ENCODE measurements around the gene ABTB2. TPM values are rescaled to one million over a fixed set of nuclear protein-coding genes. Genes with fewer than 3 reads are reported as not detected.

Gene ABTB2
- total and polyA plus RNA-seq, 2 experiments from 2014 or later = 8.7 to 9.9 TPM

GRCh38 chr11:34155757-34156062, 202.1 kb downstream of the ABTB2 start:
- Histone ChIP-seq H3K4me2 (ENCODE audit: unreplicated experiment) (no peak overlapping the region), H3K27ac (no peak overlapping the region), H3K27me3 (replicated peaks; ENCODE audit: insufficient read depth) (no peaks in the 10 kb centered on the region), H3K9ac (no peak overlapping the region), H3K9me3 (ENCODE audit: low read depth) (no peaks in the 10 kb centered on the region), H3K4me1 (ENCODE audit: insufficient read depth) (peaks cover 5% of the 10 kb centered on the region), H2AFZ (no peak overlapping the region), H3F3A (ENCODE audit: insufficient read depth) (no peaks in the 10 kb centered on the region), H3K79me2 (ENCODE audit: insufficient read depth) (no peaks in the 10 kb centered on the region), H3K9me2 (ENCODE audit: insufficient read depth) (no peaks in the 10 kb centered on the region), H3K36me3 (ENCODE audit: low read depth) (no peaks in the 10 kb centered on the region; the same call in 1 of the 2 replicates), H3K4me3 (no peak overlapping the region), H4K20me1 (ENCODE audit: insufficient read depth) (no peaks in the 10 kb centered on the region)
- in situ Hi-C loops (cut with MboI) = no loop called here
- no peak for DNase-seq
- WGBS, 2 experiments (ENCODE audit: low coverage in 1 of 2, low lambda C conversion rate in 2 of 2, missing lambda C conversion rate in 2 of 2) = 62 to 80% methylated on average over 2 of the region's 2 CpGs
- TF ChIP-seq EZH2 (IDR thresholded peaks at IDR 0.05; ENCODE audit: insufficient read depth, poor library complexity, severe bottlenecking) (no peak), EZH2phosphoT487 (IDR thresholded peaks at IDR 0.05; ENCODE audit: insufficient read depth, low read depth) (no peak)

- Histone ChIP-seq H3K9me2 (ENCODE audit: insufficient read depth) (no peaks in the 10 kb centered on the region), H4K20me1 (ENCODE audit: insufficient read depth) (no peaks in the 10 kb centered on the region), H3K9me3 (ENCODE audit: low read depth) (no peaks in the 10 kb centered on the region), H3K4me3 (no peak overlapping the region), H3K79me2 (ENCODE audit: insufficient read depth) (no peaks in the 10 kb centered on the region), H2AFZ (no peak overlapping the region), H3K27ac (no peak overlapping the region), H3K36me3 (ENCODE audit: low read depth) (no peaks in the 10 kb centered on the region; the same call in 1 of the 2 replicates), H3K9ac (no peak overlapping the region), H3F3A (ENCODE audit: insufficient read depth) (no peaks in the 10 kb centered on the region), H3K27me3 (replicated peaks; ENCODE audit: insufficient read depth) (no peaks in the 10 kb centered on the region), H3K4me1 (ENCODE audit: insufficient read depth) (peaks cover 10% of the 10 kb centered on the region), H3K4me2 (ENCODE audit: unreplicated experiment) (no peak overlapping the region)
- no peak for DNase-seq
- no peak for TF ChIP-seq EZH2phosphoT487 (IDR thresholded peaks at IDR 0.05; ENCODE audit: insufficient read depth, low read depth)
- no peak for TF ChIP-seq EZH2 (IDR thresholded peaks at IDR 0.05; ENCODE audit: insufficient read depth, poor library complexity, severe bottlenecking)
- 57% methylated on average over 15 of the region's 15 CpGs for WGBS, 2 experiments (ENCODE audit: low coverage in 1 of 2, low lambda C conversion rate in 2 of 2, missing lambda C conversion rate in 2 of 2)
- in situ Hi-C loops (cut with MboI) = no loop called here
Observed at GRCh38 chr11:34155057-34155756, 202.6 kb downstream of the ABTB2 start.

GRCh38 chr11:34154059-34154875, 203.5 kb downstream of the ABTB2 start:
- no peaks in the 10 kb centered on the region for H3F3A ChIP-seq (ENCODE audit: insufficient read depth)
- TF ChIP-seq EZH2 (IDR thresholded peaks at IDR 0.05; ENCODE audit: insufficient read depth, poor library complexity, severe bottlenecking) (no peak), EZH2phosphoT487 (IDR thresholded peaks at IDR 0.05; ENCODE audit: insufficient read depth, low read depth) (no peak)
- H3K4me1 ChIP-seq (ENCODE audit: insufficient read depth) = peaks cover 10% of the 10 kb centered on the region
- H3K27ac ChIP-seq = no peak overlapping the region
- no peak overlapping the region for H3K4me2 ChIP-seq (ENCODE audit: unreplicated experiment)
- no peak overlapping the region for H2AFZ ChIP-seq
- H3K4me3 ChIP-seq = no peak overlapping the region
- no peaks in the 10 kb centered on the region for H4K20me1 ChIP-seq (ENCODE audit: insufficient read depth)
- no peaks in the 10 kb centered on the region; the same call in 1 of the 2 replicates for H3K36me3 ChIP-seq (ENCODE audit: low read depth)
- H3K79me2 ChIP-seq (ENCODE audit: insufficient read depth) = no peaks in the 10 kb centered on the region
- no peaks in the 10 kb centered on the region for H3K9me2 ChIP-seq (ENCODE audit: insufficient read depth)
- WGBS, 2 experiments (ENCODE audit: low coverage in 1 of 2, low lambda C conversion rate in 2 of 2, missing lambda C conversion rate in 2 of 2) = 95 to 97% methylated on average over 16 of the region's 16 CpGs
- H3K9ac ChIP-seq = no peak overlapping the region
- in situ Hi-C loops (cut with MboI) = no loop called here
- no peaks in the 10 kb centered on the region for H3K27me3 ChIP-seq (replicated peaks; ENCODE audit: insufficient read depth)
- no peak for DNase-seq
- no peaks in the 10 kb centered on the region for H3K9me3 ChIP-seq (ENCODE audit: low read depth)

- Histone ChIP-seq H3K36me3 (ENCODE audit: low read depth) (no peaks in the 10 kb centered on the region; the same call in 1 of the 2 replicates), H3F3A (ENCODE audit: insufficient read depth) (no peaks in the 10 kb centered on the region), H4K20me1 (ENCODE audit: insufficient read depth) (no peaks in the 10 kb centered on the region), H3K4me3 (no peak overlapping the region), H3K9me3 (ENCODE audit: low read depth) (no peaks in the 10 kb centered on the region), H3K27me3 (replicated peaks; ENCODE audit: insufficient read depth) (no peaks in the 10 kb centered on the region), H2AFZ (no peak overlapping the region), H3K4me1 (ENCODE audit: insufficient read depth) (peaks cover 10% of the 10 kb centered on the region), H3K27ac (no peak overlapping the region), H3K9ac (no peak overlapping the region), H3K79me2 (ENCODE audit: insufficient read depth) (no peaks in the 10 kb centered on the region), H3K4me2 (ENCODE audit: unreplicated experiment) (no peak overlapping the region), H3K9me2 (ENCODE audit: insufficient read depth) (no peaks in the 10 kb centered on the region)
- TF ChIP-seq EZH2phosphoT487 (IDR thresholded peaks at IDR 0.05; ENCODE audit: insufficient read depth, low read depth) (no peak), EZH2 (IDR thresholded peaks at IDR 0.05; ENCODE audit: insufficient read depth, poor library complexity, severe bottlenecking) (no peak)
- in situ Hi-C loops (cut with MboI) = no loop called here
- DNase-seq = no peak
- WGBS, 2 experiments (ENCODE audit: low coverage in 1 of 2, low lambda C conversion rate in 2 of 2, missing lambda C conversion rate in 2 of 2) = 82 to 94% methylated on average over 13 to 18 of the region's 18 CpGs
Observed at GRCh38 chr11:34151916-34152845, 205.6 kb downstream of the ABTB2 start.

Data from GM23248 (cell line).